Stimulated activated naive CD4-positive, alpha-beta T cell (primary cell): Measurements from ENCODE around the gene QRSL1.
"Not testable (repeated sequence)": the region's sequence is repeated elsewhere in the genome, so short reads cannot be mapped to it uniquely, and the experiment has no call there.

Source experiments
- DNase-seq, 6 experiments: peaks; one replicate each; lab custom pipeline; 2025; lab: John Stamatoyannopoulos, UW

QRSL1 gene

GRCh38 chr6:106684011-106684410 lies 54.6 kb downstream of the QRSL1 start:
- no peak for DNase-seq

DNA sequence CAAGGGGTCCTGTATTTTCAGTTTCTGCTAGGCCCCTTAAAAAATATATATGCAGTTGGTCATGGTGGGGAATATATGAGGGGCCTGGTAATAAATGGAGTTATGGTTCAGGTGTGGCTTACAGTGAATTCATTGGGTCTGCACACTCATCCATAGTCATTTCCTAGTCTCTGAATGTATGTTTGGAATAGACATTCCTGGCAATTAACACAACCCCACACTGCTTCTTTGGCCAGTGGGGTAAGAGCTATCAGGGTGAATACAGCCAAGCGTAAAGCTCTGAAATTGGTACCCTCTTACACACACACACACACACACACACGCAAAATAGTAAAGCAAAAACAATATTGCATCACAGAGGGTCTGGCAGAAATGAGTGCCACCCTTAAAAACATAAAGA lies 56.5 kb downstream of the QRSL1 start:
- DNase-seq = no peak

GRCh38 chr6:106688177-106688951 lies 59.0 kb downstream of the QRSL1 start:
- no peak for DNase-seq

DNA sequence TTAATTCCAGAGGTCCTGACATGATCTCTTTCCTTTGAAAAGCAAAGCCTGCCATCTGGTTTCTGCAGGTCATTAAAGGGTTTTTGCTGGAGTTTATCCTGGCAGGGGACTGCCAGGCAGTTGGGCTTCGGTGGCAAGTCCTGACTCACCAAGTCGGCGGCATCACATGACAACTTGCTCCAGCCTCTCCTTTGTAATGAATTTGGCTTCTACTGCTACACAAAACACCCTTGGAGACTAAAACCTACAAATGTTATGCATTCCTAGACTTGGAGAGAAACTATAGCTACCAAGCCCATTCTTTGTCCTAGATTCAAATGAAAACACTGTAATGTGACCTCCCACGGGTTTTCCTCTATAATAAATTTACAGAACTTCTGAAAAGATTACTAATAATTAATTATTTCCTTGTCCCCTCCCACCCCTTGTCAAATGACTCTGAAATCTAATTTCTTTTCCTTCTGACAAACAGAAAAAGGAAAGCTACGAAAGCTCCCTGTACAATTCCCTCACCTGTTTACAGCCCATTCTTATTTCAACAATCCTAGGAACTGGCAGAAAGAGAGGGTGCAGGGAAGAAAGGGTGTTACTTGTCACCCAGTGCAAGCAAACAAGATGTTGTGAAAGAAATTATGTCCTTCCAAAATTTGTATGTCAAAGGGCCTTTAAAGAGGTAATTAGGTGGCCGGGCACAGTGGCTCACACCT lies 62.9 kb downstream of the QRSL1 start:
- no peak for DNase-seq

DNA sequence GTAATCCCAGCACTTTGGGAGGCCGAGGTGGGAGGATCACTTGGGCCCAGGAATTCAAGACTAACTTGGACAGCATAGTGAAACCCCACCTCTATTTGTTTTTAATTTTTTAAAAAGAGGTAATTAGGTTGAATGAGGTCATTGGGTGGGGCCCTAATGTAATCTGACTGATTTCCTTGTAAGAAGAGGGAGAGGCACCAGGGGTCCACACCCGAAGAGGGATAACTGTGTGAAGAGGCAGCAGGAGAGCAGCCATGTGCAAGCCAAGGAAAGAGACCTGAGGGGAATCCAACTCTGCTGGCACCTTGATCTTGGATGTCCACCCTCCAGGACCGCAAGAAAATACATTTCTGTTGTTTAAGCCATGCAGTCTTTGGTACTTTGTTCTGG lies 63.4 kb downstream of the QRSL1 start:
- no peak for DNase-seq

GRCh38 chr6:106693418-106693817 lies 64.0 kb downstream of the QRSL1 start:
- DNase-seq = no peak

GRCh38 chr6:106694343-106694742 lies 65.0 kb downstream of the QRSL1 start:
- no peak for DNase-seq

DNA sequence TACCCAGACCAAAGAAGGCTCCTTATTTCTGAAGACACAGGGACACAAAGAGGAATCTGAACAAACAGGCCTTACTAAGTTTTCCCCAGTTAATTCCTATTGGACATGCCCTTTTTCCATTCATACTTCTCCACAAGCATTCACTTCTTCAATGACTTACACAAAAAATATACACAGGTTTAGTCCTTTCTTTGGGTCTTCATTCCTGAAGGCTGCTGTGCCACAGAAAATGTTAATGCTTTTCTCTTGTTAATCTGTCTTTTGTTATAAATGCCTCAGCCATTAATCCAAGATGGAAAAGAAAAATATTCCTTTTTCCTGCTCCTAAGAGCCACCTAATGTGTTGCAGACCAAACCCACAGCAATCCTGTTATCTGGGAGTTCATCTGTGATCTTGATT lies 71.2 kb downstream of the QRSL1 start:
- DNase-seq = no peak

- DNase-seq = not testable (repeated sequence)
Measured at GRCh38 chr6:106701201-106701600, 71.8 kb downstream of the QRSL1 start.

GRCh38 chr6:106702046-106702445 lies 72.7 kb downstream of the QRSL1 start:
- no peak for DNase-seq

- DNase-seq = no peak
Measured at GRCh38 chr6:106702451-106703110, 73.2 kb downstream of the QRSL1 start.

DNA sequence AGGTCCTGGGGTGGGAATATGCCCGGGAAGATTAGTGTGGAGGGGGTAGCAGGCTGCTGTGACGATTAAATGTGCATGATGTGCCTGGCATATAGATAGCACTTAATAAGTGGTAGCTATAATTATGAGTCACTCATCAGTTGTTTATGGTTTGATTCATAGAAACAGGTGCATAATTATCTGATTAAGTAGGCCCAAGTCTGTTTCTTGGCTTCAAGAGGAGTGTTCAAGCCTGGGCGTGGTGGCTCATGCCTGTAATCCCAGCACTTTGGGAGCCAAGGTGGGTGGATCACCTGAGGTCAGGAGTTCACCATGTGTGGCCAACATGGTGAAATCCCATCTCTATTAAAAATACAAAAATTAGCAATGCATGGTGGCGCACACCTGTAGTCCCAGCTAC lies 74.9 kb downstream of the QRSL1 start:
- no peak for DNase-seq

DNA sequence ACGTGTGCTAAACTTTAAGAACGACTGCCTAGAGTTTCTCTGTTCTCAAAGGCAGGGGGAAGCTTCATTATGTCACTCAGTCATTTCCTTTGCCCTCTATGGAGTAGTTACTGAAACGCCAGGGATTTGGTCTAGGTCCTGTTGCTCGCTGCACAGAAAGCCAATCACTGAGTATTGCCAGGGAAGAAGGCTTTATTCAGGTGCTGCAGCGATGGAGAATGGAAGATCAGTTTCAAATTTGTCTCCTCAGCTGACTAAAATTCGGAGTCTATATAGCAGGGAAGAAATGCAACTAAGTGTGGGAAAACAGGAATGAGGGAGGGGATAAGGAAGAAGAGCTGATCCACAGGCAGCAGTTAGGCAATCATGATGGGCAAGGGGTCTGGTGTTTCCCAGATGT lies 75.8 kb downstream of the QRSL1 start:
- DNase-seq = no peak

- no peak for DNase-seq
Measured at GRCh38 chr6:106710580-106710979, 81.2 kb downstream of the QRSL1 start.

DNA sequence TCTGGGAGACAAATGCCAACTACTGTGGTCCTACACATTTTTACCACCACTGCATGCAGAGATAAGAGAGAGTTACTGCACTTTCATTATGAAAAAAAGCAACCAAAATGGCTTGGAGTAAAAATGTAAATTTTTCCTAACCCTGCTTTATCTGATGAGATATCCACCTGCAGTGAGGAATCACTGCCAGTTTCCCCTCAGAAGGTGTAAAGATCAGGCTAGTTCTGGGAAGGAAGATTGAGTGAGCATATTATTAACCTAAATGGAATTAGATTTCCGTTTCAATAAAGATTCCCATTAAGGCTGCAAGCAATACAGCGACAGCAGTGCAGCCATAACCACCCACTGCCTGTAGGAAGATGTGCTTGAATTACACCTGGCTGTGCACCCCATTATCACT lies 84.9 kb downstream of the QRSL1 start:
- no peak for DNase-seq

DNA sequence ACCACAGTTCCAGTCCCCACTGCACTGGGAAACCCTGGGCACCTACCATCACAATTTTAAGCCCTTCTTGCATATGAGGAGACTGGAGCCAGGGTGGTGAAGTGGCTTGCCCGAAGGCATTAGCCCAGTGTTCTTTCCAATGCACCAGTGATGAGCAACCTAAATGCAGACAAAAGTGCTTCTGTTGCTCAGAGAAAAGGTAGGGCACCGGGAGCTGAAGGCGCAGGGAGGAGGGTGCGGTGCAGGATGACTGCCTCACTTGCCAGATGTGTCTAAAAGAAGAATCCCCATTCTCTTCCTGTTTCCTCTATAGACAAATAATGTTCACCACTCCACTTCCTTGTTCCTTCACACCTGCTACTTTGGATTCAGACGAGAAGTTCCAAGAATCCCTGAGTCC lies 86.5 kb downstream of the QRSL1 start:
- DNase-seq = no peak

DNA sequence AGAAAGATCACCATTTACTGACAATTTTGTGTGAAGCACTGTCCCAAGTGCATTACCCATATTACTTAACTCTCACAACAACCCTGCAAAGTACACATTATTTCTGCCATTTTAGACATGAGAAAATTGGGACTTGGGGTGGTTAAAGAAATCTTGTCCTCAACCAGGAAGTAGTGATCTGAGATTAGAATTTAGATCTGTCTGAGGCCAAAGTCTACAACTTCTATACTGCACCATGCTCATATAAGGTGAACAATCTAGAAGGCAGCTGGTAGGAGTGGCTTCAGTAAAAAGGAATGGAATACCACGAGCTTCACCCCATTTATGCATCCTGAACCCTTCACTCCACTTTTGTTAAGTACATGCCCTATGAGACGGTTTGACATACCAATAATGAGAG lies 87.6 kb downstream of the QRSL1 start:
- DNase-seq = no peak
